OCI-LY1 (cell line): ENCODE measurements around the gene BATF.

Experiments used
- H2AFZ ChIP-seq: fragments of 200-600 bp; sonication (generic), shearing (Covaris generic); 2 replicates; pipeline ENCODE4 v1.6.0; 2014; ENCODE audit warnings: antibody characterized with exemption, mild to moderate bottlenecking, low read length
- H3F3A ChIP-seq: fragments of 200-600 bp; sonication (generic), shearing (Covaris generic); 2 replicates; pipeline ENCODE4 v1.6.0; 2014; ENCODE audit warnings: mild to moderate bottlenecking, antibody characterized with exemption, low read length, moderate library complexity; ENCODE audit not compliant: insufficient read depth
- H3K27ac ChIP-seq: fragments of 200-600 bp; sonication (generic); 2 replicates; pipeline ENCODE4 v1.5.1; 2014; ENCODE audit warnings: low read length, mixed run types, mild to moderate bottlenecking, low read depth; ENCODE audit not compliant: poor library complexity, severe bottlenecking
- H3K27me3 ChIP-seq: fragments of 200-600 bp; sonication (generic); 2 replicates; pipeline ENCODE4 v1.6.0; 2014; ENCODE audit warnings: antibody characterized with exemption, mild to moderate bottlenecking, low read length, moderate library complexity; ENCODE audit not compliant: insufficient read depth
- H3K36me3 ChIP-seq: fragments of 200-600 bp; sonication (generic); 2 replicates; pipeline ENCODE4 v1.6.1; 2014; ENCODE audit warnings: mild to moderate bottlenecking, antibody characterized with exemption, low read length, moderate library complexity, mixed read lengths; ENCODE audit not compliant: insufficient read depth
- H3K4me1 ChIP-seq: fragments of 200-600 bp; sonication (generic); 2 replicates; pipeline ENCODE4 v1.5.1; 2014; ENCODE audit warnings: mild to moderate bottlenecking, low read length, moderate library complexity; ENCODE audit not compliant: insufficient read depth, severe bottlenecking
- H3K4me2 ChIP-seq: fragments of 200-600 bp; sonication (generic), shearing (Covaris generic); 2 replicates; pipeline ENCODE4 v1.6.1; 2014; ENCODE audit warnings: low read length
- H3K4me3 ChIP-seq: fragments of 200-600 bp; sonication (generic); 2 replicates; pipeline ENCODE4 v1.5.1; 2014; ENCODE audit warnings: low read length, low read depth, mild to moderate bottlenecking, mixed read lengths; ENCODE audit not compliant: poor library complexity, severe bottlenecking
- H3K79me2 ChIP-seq: fragments of 200-600 bp; shearing (Covaris generic); 2 replicates; pipeline ENCODE4 v1.6.1; 2016; ENCODE audit warnings: mixed run types, low read length, mixed read lengths; ENCODE audit not compliant: insufficient read depth
- H3K9ac ChIP-seq: fragments of 200-600 bp; sonication (generic), shearing (Covaris generic); 2 replicates; pipeline ENCODE4 v1.6.1; 2014; ENCODE audit warnings: mild to moderate bottlenecking, low read length, mixed read lengths
- H3K9me2 ChIP-seq: fragments of 200-600 bp; sonication (generic), shearing (Covaris generic); 2 replicates; pipeline ENCODE4 v1.6.1; 2014; ENCODE audit warnings: low read depth, mild to moderate bottlenecking, low read length, mixed read lengths
- H3K9me3 ChIP-seq: fragments of 200-600 bp; shearing (Covaris generic); 2 replicates; pipeline ENCODE4 v1.6.1; 2014; ENCODE audit warnings: low read length, mixed read lengths
- H4K20me1 ChIP-seq: fragments of 200-600 bp; sonication (generic), shearing (Covaris generic); 2 replicates; pipeline ENCODE4 v1.6.0; 2016; ENCODE audit warnings: mild to moderate bottlenecking, low read length; ENCODE audit not compliant: insufficient read depth
- EZH2 ChIP-seq: fragments of 200-600 bp; sonication (generic), shearing (Covaris generic); IDR thresholded peaks from 2 replicates; pipeline ENCODE4 v1.8.0; 2017; ENCODE audit warnings: borderline replicate concordance, mixed run types, mild to moderate bottlenecking, antibody characterized with exemption, low read length, moderate library complexity, mixed read lengths
- TF ChIP-seq, protein P1 (sequence below): fragments of 200-600 bp; sonication (generic), shearing (Covaris generic); IDR thresholded peaks from 2 replicates; pipeline ENCODE4 v1.5.1; 2017; ENCODE audit warnings: mild to moderate bottlenecking, antibody characterized with exemption, low read length, moderate library complexity, mixed read lengths

Gene BATF

DNA sequence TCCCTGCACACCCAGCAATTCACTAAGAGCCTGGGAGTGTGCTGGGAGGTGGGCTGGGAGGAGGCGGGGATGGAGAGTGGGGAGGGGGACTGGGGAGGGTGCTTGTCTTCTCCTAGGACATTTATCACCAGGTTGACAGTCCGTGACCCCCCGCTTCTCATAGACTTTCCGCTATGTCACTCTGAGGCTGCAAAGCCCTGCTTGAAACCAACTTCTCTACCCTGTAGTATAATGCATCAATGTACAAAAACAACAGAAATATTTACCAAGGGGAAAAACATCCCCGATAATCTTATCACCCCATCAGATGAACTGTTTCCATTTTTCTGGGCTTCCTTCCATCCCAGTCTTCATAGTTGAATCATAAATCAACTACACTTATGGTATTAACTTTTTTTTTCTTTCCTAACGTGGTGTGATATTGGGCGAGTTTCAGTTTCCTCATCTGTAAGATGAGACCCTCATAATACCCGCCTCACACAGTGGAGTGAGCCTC lies 28.6 kb upstream of the BATF start:
- Histone ChIP-seq H2AFZ (no peak overlapping the region), H3K4me2 (peak overlapping the region; percentile 34; the same call in 1 of the 2 replicates), H3K9me3 (no peaks in the 10 kb centered on the region), H3K4me1 (peaks cover 20% of the 10 kb centered on the region), H3K27ac (peak overlapping the region; percentile 34), H3K79me2 (no peaks in the 10 kb centered on the region), H3K27me3 (no peaks in the 10 kb centered on the region), H3K9ac (no peak overlapping the region), H3K9me2 (no peaks in the 10 kb centered on the region), H3K4me3 (no peak overlapping the region), H3F3A (no peaks in the 10 kb centered on the region), H3K36me3 (no peaks in the 10 kb centered on the region; the same call in 1 of the 2 replicates), H4K20me1 (no peaks in the 10 kb centered on the region)
- TF ChIP-seq, protein P1, sequence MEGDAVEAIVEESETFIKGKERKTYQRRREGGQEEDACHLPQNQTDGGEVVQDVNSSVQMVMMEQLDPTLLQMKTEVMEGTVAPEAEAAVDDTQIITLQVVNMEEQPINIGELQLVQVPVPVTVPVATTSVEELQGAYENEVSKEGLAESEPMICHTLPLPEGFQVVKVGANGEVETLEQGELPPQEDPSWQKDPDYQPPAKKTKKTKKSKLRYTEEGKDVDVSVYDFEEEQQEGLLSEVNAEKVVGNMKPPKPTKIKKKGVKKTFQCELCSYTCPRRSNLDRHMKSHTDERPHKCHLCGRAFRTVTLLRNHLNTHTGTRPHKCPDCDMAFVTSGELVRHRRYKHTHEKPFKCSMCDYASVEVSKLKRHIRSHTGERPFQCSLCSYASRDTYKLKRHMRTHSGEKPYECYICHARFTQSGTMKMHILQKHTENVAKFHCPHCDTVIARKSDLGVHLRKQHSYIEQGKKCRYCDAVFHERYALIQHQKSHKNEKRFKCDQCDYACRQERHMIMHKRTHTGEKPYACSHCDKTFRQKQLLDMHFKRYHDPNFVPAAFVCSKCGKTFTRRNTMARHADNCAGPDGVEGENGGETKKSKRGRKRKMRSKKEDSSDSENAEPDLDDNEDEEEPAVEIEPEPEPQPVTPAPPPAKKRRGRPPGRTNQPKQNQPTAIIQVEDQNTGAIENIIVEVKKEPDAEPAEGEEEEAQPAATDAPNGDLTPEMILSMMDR, result no peak
- no peak for TF ChIP-seq EZH2

DNA sequence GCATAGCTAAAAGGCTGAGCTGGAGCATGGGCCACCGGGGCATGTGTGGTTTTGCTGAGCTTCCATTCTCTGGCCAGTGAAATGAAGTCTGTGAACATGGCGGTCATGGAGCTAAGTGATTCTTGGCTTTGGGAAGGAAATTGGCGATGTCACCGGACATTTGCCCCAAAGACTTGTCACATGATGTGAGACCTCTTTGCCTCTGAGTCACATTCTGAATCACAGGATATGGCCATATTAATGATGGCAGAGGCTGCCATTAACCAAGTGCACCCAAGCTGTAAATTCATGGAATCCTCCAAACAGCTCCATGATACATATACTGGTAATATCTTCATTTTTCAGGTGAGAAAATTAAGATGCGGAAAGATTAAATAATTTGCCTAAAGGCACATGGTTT lies 27.4 kb upstream of the BATF start:
- no peaks in the 10 kb centered on the region; the same call in 1 of the 2 replicates for H3K36me3 ChIP-seq
- H3K4me2 ChIP-seq, result no peak overlapping the region
- H3K79me2 ChIP-seq, result no peaks in the 10 kb centered on the region
- no peaks in the 10 kb centered on the region for H3K27me3 ChIP-seq
- no peaks in the 10 kb centered on the region for H3F3A ChIP-seq
- H3K9me3 ChIP-seq, result no peaks in the 10 kb centered on the region
- peaks cover 13% of the 10 kb centered on the region for H3K4me1 ChIP-seq
- no peaks in the 10 kb centered on the region for H3K9me2 ChIP-seq
- H2AFZ ChIP-seq, result no peak overlapping the region
- no peak overlapping the region for H3K4me3 ChIP-seq
- H3K9ac ChIP-seq, result no peak overlapping the region
- H4K20me1 ChIP-seq, result no peaks in the 10 kb centered on the region
- TF ChIP-seq, protein P1, result no peak
- TF ChIP-seq EZH2, result no peak
- no peak overlapping the region for H3K27ac ChIP-seq

DNA sequence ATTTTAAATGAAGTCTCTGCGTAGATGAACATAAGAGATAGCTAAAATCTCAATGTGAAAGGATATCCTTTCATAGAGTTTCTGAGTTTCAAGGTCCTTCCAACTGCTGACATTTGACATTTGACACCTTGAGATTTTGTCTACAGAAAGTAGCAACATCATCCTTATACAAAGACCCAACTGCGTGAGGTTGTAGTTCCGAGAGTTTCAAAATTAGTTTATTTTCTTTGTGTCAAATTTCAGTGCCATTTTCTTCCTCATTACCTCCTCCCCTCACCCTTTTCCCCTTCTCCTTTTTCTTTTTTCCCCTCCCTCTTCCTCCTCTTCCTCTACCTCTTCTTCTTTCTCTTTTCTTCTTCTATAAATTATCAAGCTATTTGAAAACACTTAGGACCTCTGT lies 26.9 kb upstream of the BATF start:
- H4K20me1 ChIP-seq, result no peaks in the 10 kb centered on the region

More for the DNA sequence above, 26.9 kb upstream of the BATF start:
- H3K27me3 ChIP-seq, result no peaks in the 10 kb centered on the region
- H3K9ac ChIP-seq, result no peak overlapping the region
- no peak overlapping the region for H2AFZ ChIP-seq
- TF ChIP-seq, protein P1, result no peak
- no peak for TF ChIP-seq EZH2
- H3K79me2 ChIP-seq, result no peaks in the 10 kb centered on the region
- no peak overlapping the region for H3K4me3 ChIP-seq
- H3K27ac ChIP-seq, result no peak overlapping the region
- no peaks in the 10 kb centered on the region for H3F3A ChIP-seq
- H3K36me3 ChIP-seq, result no peaks in the 10 kb centered on the region; the same call in 1 of the 2 replicates
- H3K9me3 ChIP-seq, result no peaks in the 10 kb centered on the region
- H3K4me1 ChIP-seq, result peaks cover 13% of the 10 kb centered on the region
- no peaks in the 10 kb centered on the region for H3K9me2 ChIP-seq
- H3K4me2 ChIP-seq, result no peak overlapping the region
